GM12801 (cell line): ENCODE measurements around the gene TTLL7.

Experiments
- CTCF ChIP-seq: IDR thresholded peaks from one replicate; pipeline ENCODE4 v1.5.1; 2011; ENCODE audit warnings: control low read depth; ENCODE audit not compliant: insufficient read length; ENCODE audit errors: extremely low read depth

Gene TTLL7

DNA sequence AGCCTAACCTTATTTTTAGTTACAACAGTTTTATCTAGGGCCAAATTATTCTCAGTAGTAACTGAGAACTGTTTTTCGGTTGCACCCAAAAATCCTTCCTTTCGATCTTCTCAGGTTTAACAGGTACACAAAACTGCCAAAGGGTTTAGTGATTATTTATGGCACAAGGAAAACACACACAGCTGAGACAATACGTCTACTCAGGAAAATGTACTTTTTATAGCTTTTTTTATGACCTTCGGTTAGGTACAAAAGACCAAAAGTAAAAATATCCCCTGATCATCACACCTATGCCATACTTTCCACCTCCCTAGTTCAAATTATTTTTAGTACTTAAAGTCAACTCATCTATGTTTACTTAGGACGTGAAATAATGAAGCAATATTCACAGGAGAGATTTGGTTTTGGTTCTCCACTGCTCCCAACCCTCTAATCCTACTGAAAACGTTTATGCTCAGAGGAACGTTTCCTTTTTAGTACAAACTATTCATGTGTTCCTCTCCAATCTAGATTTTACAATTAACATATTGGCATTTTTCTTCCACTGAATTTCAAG lies 48.7 kb downstream of the TTLL7 start:
- TF ChIP-seq CTCF, result no peak

DNA sequence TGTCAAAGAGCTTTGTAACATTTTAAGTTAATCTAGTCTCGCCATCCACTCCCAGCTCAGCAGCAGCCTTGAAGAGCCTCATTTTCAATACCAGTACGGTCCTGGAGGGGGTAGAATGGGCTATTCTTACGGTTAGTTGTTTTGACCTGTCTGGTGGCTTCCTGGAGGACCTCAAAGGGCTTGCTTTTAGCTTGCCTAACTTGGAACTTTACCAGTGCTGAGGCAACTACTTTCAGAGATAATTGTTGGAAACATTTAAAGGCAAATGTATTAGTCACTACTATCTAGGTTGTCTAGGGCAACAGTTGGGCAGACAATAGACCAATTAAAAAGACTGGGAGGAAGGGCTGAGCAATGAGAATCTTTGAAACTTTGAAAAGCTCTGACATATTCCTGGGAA lies 56.0 kb downstream of the TTLL7 start:
- no peak for TF ChIP-seq CTCF

- no peak for TF ChIP-seq CTCF
Observed at GRCh38 chr1:83934550-83934949, 64.4 kb downstream of the TTLL7 start.

GRCh38 chr1:83932693-83933092 lies 66.2 kb downstream of the TTLL7 start:
- TF ChIP-seq CTCF, result no peak

DNA sequence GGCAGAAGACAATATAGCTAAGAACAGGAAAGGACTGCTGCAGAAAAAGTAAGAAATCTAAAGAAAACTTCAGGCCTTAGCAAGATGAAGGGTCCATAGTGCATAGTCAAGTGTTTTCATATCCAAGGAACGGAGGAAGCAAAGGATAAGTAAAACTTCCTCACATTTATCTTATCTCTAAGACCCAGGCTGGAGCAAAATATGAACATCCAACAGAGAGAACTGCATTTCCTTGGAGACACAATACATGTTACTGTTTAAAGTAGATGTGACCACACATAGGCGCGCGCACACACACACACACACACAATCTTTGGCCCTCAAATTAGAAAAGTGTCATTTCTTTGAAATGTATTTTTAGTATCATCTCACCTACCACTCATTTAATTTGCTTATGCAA lies 66.7 kb downstream of the TTLL7 start:
- TF ChIP-seq CTCF, result no peak

DNA sequence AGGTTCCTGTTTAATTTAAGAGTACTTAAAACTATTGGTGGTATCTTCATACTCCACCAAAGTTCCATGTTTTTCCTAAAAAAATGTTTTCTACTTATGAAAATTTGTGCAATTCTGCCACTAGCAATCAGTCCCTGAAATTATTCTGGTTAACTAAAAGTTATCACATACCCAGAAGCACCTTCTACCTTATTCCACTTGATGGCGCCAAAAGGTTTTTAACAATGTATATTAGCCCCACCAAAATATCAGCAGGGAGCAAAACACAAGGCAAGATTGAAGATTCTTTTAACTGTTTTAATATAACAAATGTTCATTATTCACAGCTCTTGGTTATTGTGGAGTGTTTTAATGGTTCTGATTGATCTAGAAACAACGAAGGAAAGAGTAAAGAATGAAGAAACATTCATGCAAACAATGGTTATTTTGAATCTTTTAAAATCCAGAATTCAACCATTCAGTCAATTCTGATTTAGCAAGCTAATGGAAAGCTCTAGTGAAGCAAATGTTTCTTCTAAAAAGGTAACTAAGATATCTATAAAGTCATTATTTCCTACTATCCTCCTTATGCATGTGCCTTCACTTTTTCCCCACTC lies 67.2 kb downstream of the TTLL7 start:
- TF ChIP-seq CTCF, result no peak

GRCh38 chr1:83929184-83929583 lies 69.7 kb downstream of the TTLL7 start:
- TF ChIP-seq CTCF, result no peak
